Caco-2 (cell line): Measurements from ENCODE around the gene TMEM161A. TPM values are rescaled to one million over a fixed set of nuclear protein-coding genes. Genes with fewer than 3 reads are reported as not detected.

Experiments used
- BruUV-seq: library from RNA; stranded (reverse); fragments of 400-500 nt; replicated peaks from 2 replicates; lab custom pipeline; 2021; lab: Mats Ljungman, UMichigan
- CTCF ChIA-PET: fragments of 300-600 bp; sonication (Branson Sonifier 250); formaldehyde crosslinking; loops from one replicate; lab custom pipeline; 2022; ENCODE audit warnings: antibody characterized with exemption; lab: Charles Lee
- POLR2A ChIA-PET: fragments of 300-600 bp; sonication (Branson Sonifier 250); formaldehyde crosslinking; loops from one replicate; lab custom pipeline; 2022; ENCODE audit warnings: antibody characterized with exemption; lab: Charles Lee
- DNase-seq, 2 experiments: peaks; one replicate each; pipeline versions ENCODE4 v3.0.0 to v3.0.0-alpha.2; 2020 to 2022
- H3K27me3 ChIP-seq: replicated peaks from 2 replicates; pipeline ENCODE4 v1.6.0; 2011; ENCODE audit warnings: low read length; ENCODE audit not compliant: control insufficient read depth, insufficient read depth
- H3K36me3 ChIP-seq: 2 replicates; pipeline ENCODE4 v1.5.1; 2011; ENCODE audit warnings: low read length; ENCODE audit not compliant: control insufficient read depth, insufficient read depth
- H3K4me1 ChIP-seq: fragments of 250-450 bp; sonication (Bioruptor Pico); 2 replicates; pipeline ENCODE4 v1.5.1; 2020; ENCODE audit warnings: mild to moderate bottlenecking
- H3K4me3 ChIP-seq: 2 replicates; pipeline ENCODE4 v1.5.1; 2011; ENCODE audit warnings: low read depth, mild to moderate bottlenecking, control low read depth, low read length
- H3K9me3 ChIP-seq: fragments of 250-450 bp; sonication (Bioruptor Pico); 2 replicates; pipeline ENCODE4 v1.5.1; 2020; ENCODE audit warnings: mild to moderate bottlenecking, moderate library complexity
- H3K27ac Mint-ChIP-seq: one replicate; pipeline ENCODE4 v1.8.0; 2022; ENCODE audit warnings: mixed read lengths; ENCODE audit not compliant: unreplicated experiment
- H3K27me3 Mint-ChIP-seq: one replicate; pipeline ENCODE4 v1.8.0; 2022; ENCODE audit warnings: mixed read lengths; ENCODE audit not compliant: insufficient read depth, unreplicated experiment
- H3K36me3 Mint-ChIP-seq: one replicate; pipeline ENCODE4 v1.8.0; 2022; ENCODE audit warnings: mild to moderate bottlenecking, mixed read lengths; ENCODE audit not compliant: insufficient read depth, unreplicated experiment
- H3K4me1 Mint-ChIP-seq: one replicate; pipeline ENCODE4 v1.8.0; 2022; ENCODE audit warnings: low read depth, mixed read lengths; ENCODE audit not compliant: unreplicated experiment
- H3K4me3 Mint-ChIP-seq: one replicate; pipeline ENCODE4 v1.8.0; 2022; ENCODE audit warnings: mild to moderate bottlenecking, moderate library complexity, mixed read lengths; ENCODE audit not compliant: unreplicated experiment
- H3K9me3 Mint-ChIP-seq: one replicate; pipeline ENCODE4 v1.8.0; 2022; ENCODE audit warnings: mixed read lengths; ENCODE audit not compliant: unreplicated experiment
- intact Hi-C: fragments of 100-400 bp; cut with micrococcal nuclease; formaldehyde crosslinking; loops from one replicate; pipeline ENCODE4 v1.10.0; 2022; ENCODE audit not compliant: unreplicated experiment
- total RNA-seq: library from RNA; stranded (reverse); gene quantifications from 2 replicates; pipeline ENCODE4 v1.2.3, GENCODE V29; 2022
- TF ChIP-seq, protein P1 (sequence below), 2 experiments: fragments of 200-600 bp in 1 of 2; IDR thresholded peaks; 1 replicate in 1 of 2; 2 replicates in 1 of 2; pipeline versions ENCODE4 v1.5.1 to v1.8.0; 2011 to 2022; ENCODE audit warnings: antibody characterized with exemption in 1 of 2, control low read depth in 1 of 2, inconsistent platforms in 1 of 2, low read depth in 1 of 2, low read length in 1 of 2, mild to moderate bottlenecking in 1 of 2, moderate library complexity in 1 of 2; ENCODE audit not compliant: insufficient read depth in 1 of 2, severe bottlenecking in 1 of 2, unreplicated experiment in 1 of 2

The TMEM161A gene
- total RNA-seq, 1 experiment from 2014 or later, result 36.9 TPM

- intact Hi-C loops, result no loop called here
- H3K4me3 ChIP-seq, result no peak overlapping the region
- POLR2A ChIA-PET, result no interaction called here
- Mint-ChIP-seq H3K4me3 (no peak overlapping the region), H3K9me3 (no peaks in the 10 kb centered on the region), H3K27me3 (no peaks in the 10 kb centered on the region), H3K27ac (no peak overlapping the region), H3K36me3 (no peaks in the 10 kb centered on the region), H3K4me1 (no peaks in the 10 kb centered on the region)
- no TSS peak for BruUV-seq
- no peaks in the 10 kb centered on the region for H3K36me3 ChIP-seq
- TF ChIP-seq, protein P1, sequence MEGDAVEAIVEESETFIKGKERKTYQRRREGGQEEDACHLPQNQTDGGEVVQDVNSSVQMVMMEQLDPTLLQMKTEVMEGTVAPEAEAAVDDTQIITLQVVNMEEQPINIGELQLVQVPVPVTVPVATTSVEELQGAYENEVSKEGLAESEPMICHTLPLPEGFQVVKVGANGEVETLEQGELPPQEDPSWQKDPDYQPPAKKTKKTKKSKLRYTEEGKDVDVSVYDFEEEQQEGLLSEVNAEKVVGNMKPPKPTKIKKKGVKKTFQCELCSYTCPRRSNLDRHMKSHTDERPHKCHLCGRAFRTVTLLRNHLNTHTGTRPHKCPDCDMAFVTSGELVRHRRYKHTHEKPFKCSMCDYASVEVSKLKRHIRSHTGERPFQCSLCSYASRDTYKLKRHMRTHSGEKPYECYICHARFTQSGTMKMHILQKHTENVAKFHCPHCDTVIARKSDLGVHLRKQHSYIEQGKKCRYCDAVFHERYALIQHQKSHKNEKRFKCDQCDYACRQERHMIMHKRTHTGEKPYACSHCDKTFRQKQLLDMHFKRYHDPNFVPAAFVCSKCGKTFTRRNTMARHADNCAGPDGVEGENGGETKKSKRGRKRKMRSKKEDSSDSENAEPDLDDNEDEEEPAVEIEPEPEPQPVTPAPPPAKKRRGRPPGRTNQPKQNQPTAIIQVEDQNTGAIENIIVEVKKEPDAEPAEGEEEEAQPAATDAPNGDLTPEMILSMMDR (IDR thresholded peaks at IDR 0.05; ENCODE audit: insufficient read depth in 1 of 2, low read depth in 1 of 2, low read length in 1 of 2, severe bottlenecking in 1 of 2, unreplicated experiment in 1 of 2), result no peak
- H3K4me1 ChIP-seq, result no peaks in the 10 kb centered on the region
- CTCF ChIA-PET, result no interaction called here
- DNase-seq, result no peak
- H3K27me3 ChIP-seq, result no peaks in the 10 kb centered on the region
- no peaks in the 10 kb centered on the region for H3K9me3 ChIP-seq
These were observed 50.6 kb downstream of the TMEM161A start for GRCh38 chr19:19087676-19088075.

DNA sequence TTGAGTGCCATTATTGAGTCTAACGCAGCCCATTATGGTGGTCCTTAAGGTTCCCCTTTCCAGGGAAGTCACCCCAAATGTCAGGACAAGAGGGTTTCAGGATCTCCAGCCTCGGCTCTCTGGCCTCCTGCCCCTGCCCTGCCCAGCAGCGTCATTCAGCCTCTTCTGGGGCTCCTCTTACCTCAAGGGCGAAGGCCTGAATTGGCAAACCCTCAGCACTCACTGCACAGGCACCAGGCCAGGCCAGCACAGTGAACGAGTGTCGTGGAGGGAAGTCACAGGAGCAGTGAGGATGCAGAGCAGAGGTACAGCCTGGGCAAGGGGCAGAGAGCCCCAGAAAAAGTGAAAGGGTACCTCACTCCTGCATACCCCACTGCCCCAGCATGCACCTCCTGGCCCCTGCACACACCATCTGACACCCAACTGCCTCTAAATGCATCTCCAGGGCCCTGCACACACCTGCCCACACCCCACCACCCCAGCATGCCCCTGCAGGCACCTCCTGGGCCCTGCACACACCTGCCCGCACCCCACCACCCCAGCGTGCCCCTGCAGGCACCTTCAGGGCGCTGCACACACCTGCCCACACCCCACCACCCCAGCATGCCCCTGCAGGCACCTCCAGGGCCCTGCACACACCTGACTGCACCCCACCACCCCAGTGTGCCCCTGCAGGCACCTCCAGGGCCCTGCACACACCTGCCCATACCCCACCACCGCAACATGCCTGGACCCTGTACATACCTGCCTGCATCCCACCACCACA lies 54.7 kb downstream of the TMEM161A start:
- Histone ChIP-seq H3K36me3 (no peaks in the 10 kb centered on the region), H3K4me3 (no peak overlapping the region), H3K9me3 (no peaks in the 10 kb centered on the region), H3K27me3 (no peaks in the 10 kb centered on the region), H3K4me1 (no peaks in the 10 kb centered on the region; the same call in 1 of the 2 replicates)
- POLR2A ChIA-PET, result no interaction called here
- no peaks in the 10 kb centered on the region for H3K9me3 Mint-ChIP-seq
- no peaks in the 10 kb centered on the region for H3K36me3 Mint-ChIP-seq
- intact Hi-C loops, result no loop called here
- H3K4me3 Mint-ChIP-seq, result no peak overlapping the region
- BruUV-seq, result no TSS peak
- no peaks in the 10 kb centered on the region for H3K27me3 Mint-ChIP-seq
- CTCF ChIA-PET, result no interaction called here
- TF ChIP-seq, protein P1 (IDR thresholded peaks at IDR 0.05; ENCODE audit: insufficient read depth in 1 of 2, low read depth in 1 of 2, low read length in 1 of 2, severe bottlenecking in 1 of 2, unreplicated experiment in 1 of 2), result no peak
- DNase-seq, result no peak
- no peak overlapping the region for H3K27ac Mint-ChIP-seq
- H3K4me1 Mint-ChIP-seq, result peaks cover 8% of the 10 kb centered on the region

DNA sequence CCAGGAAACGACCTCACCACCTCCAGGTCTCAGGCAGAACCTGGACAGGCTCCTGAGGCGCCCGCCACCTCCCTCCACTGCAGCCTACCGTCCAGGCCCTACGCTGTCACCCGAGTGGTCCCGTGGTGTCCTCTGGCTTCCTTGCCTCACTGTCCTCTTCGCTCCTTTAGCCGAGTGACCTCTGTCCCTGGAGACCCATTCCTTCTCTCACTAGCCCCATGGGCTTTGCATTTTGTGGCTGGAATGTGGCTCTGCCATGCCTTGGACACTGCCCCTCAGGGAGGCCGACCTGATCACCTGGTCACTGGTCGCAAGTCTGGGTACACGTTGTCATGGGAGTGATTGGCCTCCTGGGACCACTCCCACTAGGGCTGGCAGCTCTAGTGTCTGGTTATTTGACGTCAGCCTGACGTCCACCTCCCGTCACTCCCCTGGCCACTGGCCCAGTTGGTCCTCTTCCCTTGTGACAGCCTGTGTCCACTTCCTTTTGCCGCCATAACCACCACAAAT lies 56.6 kb downstream of the TMEM161A start:
- TF ChIP-seq, protein P1 (IDR thresholded peaks at IDR 0.05; ENCODE audit: insufficient read depth in 1 of 2, low read depth in 1 of 2, low read length in 1 of 2, severe bottlenecking in 1 of 2, unreplicated experiment in 1 of 2), result no peak
- Histone ChIP-seq H3K36me3 (no peaks in the 10 kb centered on the region), H3K4me1 (no peaks in the 10 kb centered on the region; the same call in 1 of the 2 replicates), H3K9me3 (no peaks in the 10 kb centered on the region), H3K4me3 (no peak overlapping the region), H3K27me3 (no peaks in the 10 kb centered on the region)
- Mint-ChIP-seq H3K4me1 (peaks cover 8% of the 10 kb centered on the region), H3K27ac (no peak overlapping the region), H3K27me3 (no peaks in the 10 kb centered on the region), H3K9me3 (no peaks in the 10 kb centered on the region), H3K36me3 (no peaks in the 10 kb centered on the region), H3K4me3 (no peak overlapping the region)
- intact Hi-C loops, result no loop called here
- no peak for DNase-seq
- no TSS peak for BruUV-seq
- ChIA-PET POLR2A (no interaction called here), CTCF (no interaction called here)
